HG03521 (cell line): ENCODE data around the gene SLC30A3.

Experiments used
- ATAC-seq: cut with Tn5 transposase; IDR thresholded peaks from one replicate; pipeline ENCODE4 v1.9.1; 2021; ENCODE audit warnings: mild to moderate bottlenecking, moderate library complexity; ENCODE audit not compliant: unreplicated experiment

SLC30A3 gene

DNA sequence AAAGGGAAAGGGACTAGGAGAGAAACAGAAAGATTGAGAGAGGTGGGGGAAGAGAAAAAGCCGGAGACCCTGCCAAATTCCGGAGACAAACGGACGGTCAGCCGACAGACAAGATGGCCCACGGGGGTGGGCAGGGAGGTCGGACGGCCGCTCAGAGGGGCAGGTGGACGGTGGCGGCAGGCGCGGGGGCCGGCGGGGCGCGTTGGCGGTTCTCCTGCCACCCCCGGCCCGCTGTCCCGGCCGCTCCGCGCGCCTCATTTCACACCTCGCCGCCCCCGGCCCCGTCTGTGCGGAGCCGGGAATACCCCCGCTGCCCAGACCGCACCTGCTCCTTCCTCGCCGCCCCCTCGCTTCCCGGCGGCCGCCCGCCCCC lies 935 bp downstream of the SLC30A3 start:
- ATAC-seq = no peak

DNA sequence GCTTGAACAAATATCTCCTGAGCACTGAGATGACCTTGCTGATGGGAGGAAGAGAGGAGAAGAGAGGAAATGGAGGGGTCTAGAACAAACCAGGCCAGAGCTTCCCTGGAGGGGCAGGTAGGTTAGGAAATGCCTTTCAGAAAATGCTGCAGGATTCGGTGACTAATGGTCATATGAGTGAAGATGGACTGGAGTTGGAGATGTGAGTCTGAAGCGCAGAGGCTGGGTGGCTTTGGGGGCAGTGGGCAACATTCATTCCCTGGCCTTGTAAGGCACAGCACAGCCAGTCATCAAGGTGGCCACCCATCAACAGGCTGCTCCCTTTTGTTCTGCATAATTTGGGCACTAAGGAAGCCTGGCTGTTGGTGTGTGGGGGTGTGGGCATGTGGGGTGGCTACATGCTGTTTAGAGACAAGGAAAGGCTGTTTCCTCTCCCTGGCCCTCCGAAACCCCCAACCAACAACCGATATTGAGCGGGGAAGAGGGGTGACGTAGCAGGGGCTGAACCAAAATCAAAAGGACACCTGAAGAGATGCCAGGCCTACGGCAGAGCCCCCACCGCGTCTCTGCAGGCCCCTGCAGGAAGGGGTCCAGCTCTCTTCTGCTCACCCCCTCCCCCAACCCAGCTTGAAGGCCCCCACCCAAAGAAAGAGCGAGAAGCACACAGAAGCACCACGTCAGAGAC lies 1.5 kb downstream of the SLC30A3 start:
- ATAC-seq = no peak

DNA sequence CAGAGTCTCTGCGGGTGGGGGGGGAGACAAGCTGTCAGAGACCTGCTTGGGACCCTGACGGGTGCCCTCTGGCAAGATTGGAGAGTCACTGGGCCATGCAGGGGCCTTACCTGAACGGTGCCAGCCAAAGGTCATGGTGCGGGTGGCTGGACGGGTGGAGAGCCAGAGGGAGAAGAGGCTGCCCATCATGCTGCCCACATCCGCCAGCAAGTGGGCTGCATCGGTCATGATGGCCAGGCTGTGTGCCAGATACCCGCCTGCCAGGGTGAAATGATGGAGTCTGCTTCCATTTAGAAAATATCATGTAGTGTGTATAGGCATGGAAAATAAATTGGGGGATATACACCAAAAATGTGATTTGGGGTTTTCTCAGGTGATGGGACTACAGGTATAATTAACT lies 4.8 kb downstream of the SLC30A3 start:
- ATAC-seq = no peak

DNA sequence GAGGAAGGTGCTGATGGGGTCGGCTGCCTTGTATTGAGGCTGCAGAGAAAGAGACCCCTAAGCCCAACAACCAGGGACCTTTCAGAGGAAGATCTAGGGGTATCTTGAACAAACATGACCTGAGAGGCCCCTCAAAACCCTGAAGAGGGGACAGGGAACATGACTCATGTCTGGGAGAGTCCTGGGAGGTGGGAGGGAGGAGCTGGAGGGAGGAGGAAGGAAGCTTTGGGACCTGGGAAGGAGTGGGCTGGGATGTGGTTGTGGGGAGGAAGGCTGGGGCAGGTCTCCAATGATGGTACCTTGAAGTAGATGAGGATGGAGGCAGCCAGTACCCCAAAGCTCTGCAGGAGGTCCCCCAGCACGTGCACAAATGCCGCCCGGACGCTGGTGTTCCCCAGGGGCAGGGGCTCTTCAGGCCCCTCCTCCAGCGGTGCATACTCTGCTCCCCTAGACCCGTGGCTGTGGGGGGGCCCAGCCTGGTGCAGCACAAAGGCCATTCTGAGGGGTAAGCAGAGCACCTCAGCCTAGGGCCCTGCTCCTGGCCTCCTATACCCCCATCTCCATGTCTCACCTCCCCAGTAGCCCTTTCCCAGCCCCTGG lies 5.9 kb downstream of the SLC30A3 start:
- ATAC-seq = no peak

DNA sequence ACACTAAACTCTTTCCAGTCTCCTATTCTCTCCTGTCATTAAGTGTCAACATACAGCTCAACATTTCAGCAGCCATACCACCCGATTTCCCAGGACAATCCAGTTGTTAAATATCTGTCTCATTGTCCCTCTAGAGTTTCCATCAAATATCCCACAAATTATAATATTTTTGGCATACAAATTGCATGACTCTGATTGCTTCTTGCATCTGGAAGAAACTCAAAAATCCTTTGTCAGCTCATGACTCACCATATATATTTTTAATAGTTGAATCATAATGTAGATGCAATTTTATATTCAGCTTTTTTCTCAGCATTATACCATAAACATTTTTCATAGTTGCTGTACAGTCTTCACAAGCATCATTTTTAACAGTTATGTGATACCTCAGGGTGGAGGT lies 7.2 kb downstream of the SLC30A3 start:
- ATAC-seq = no peak

DNA sequence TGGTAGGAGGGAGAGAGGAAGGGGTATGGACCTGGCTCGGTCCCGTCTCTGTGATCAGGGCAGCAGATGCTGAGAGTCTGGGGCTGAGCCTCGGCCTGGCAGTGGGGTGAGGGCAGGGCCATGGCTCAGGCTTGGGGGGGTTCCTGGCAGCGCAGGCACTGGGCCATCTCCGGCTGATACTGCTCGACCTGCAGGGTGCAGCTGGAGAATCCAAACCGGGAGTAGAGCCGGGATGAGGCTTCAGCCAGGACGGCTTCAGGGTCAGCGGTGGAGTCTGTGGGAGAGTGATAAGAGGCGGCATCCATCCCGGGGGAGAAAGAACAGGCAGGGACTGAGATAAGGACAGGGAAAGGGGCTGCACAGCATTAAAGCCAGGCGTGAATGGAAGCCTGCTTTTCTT lies 7.7 kb downstream of the SLC30A3 start:
- no peak for ATAC-seq

DNA sequence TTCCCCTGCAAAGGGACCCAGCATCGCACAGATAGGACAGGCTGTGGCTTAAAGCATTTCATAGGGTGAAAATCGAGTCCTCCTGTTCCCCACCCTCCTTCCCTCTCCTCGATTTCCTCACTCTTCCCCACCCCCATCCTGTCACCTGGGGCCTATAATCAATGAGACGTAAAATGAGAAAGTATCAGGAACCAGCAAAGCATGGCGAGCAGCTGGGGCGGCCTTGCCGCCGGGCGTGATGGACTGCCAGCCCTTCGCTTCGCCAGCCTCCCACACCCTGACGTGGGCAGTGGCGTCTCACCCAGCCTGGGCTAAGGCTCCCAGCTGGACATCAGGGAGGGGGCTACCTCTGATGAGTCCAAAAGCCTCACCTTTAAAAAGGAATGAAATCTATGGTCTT lies 11.1 kb downstream of the SLC30A3 start:
- no peak for ATAC-seq

DNA sequence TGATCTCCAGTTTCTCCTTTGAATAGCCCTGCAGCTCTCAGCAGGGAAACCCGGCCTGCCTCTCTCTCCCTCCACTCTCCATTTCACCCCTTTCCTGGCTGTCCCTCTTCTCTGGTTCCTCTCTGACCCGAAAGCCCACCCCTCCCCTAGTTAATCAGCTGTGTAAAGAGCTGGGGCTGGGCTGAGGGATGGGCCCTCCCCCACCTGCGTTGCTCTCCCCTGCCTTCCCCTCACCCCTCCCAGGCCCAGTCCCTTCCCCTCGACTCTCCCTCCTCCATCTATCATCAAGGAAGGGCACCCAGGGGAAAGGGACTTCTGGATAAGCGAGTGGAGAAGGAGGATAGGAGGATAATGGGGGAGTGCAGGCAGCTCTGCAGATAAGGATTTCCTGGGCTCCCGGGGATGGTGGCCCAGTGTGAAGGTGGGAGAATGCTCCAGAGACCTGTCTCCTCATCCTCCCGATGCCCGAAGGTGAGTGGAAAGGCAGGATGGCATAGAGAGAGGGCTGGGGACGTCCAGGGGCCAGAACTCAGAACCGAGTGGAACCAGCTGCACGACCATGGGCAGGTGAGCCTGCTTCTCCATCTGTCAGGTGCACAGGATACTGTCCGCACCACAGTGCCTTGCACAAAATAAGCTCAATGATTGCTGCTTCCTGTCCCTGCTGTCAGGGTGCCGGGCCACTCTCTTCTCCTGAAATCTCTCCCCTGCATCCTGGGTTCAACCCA lies 12.0 kb downstream of the SLC30A3 start:
- ATAC-seq = no peak

DNA sequence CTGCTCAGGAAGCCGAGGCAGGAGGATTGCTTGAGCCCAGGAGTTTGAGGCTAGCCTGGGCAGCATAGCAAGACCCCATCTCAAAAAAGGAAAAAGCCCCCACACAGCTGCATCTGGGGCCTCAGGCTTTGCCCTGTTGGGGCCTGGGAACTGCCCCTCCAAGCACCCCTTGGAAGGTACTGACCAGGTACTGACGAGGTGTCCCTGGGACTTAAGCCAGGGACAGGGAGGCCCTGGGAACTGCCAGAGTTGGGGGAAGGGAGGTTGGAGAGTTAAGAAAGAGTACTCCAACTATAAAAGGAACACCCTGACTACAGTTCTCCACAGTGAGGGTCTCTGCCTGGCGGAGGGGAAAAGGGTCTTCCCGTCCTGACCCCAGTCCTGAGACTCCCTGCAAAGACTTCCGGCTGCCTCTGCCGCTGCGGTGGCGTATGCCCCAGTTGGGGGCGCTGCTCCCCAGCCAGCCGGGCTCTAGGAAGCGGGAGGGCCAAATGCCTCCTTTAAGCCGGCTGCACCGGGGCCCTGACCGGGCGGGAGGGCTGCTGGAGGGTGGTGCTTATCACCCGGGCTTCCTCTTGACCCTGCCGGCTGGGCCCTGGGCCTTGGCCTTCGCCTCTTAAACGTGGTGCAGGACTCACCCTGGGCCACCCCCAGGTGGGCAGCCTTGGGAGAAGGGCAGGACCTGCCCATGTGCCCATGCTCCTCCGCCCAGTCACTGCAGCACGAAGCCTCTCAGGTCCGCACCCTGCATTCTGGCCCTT lies 12.8 kb downstream of the SLC30A3 start:
- no peak for ATAC-seq

DNA sequence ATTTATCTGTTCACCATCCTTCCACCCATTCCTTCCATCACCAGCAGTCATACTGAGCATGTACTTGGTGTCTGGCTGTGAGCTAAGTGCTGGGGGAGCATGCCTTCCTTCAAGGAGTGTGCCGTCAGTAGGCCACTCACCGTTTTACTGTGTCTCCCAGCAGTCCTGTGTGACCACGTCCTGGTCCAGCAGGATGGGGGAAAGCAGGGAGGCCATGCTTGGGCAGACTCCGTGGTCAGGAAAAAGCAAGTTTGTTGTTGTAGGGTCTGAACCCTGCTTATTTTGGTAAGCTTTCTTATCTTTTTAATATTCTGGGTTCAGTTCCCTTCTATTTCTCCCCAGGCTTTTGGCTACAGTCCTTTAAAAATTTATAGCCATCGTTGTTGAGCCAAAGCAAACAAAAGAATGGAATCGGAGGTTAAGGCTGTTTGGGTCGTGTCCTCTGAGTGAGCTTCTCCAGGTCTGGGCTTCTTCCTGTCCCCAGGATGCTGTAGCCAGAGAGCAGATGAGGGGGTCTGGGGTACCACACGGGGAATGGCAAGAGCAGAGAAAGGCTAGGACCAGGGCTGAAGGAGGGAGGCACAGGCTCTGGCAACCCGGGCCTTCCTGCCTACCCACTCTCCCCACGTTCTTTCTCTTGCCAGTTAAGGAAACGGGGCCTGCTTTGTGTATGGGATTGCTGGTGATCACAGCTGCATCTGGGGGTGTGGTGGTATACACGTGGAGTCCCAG lies 13.5 kb downstream of the SLC30A3 start:
- ATAC-seq = no peak

DNA sequence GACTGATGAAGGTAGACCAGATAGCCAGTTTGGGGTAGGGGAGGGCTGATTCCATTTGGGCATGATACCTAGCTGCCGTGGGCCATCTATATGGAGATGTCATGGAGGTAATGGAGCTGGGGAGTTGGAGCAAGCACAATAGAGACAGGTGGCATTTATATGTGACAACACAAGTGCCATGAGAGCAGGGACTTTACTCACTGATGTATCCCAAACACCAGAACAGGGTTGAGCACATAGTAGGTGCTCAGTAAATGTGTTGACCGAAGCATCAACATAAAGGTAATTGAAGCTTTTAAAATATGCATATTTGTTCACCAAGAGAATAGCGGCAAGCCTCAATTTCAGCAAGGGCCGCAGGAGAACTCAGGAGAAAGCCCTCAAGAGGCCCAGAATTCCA lies 15.0 kb downstream of the SLC30A3 start:
- ATAC-seq = no peak

DNA sequence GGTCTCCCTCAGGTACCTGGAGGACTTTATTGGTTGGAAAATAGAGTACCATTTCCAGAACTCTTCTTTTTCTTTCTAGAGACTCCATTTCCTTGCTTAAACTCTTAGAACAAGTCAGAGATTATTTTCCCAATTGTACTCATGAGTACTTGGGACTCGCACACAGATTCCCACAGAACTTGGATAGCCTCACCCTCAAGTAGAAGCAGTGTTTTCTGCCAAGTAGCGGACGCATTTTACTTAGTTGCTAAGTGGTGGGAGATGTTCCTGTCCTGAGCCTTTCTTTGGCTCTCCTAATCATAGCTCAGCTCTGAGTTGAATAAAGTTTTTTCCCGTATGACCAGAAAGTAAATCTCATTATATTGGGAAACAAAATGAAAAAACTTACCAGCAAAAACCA lies 17.2 kb downstream of the SLC30A3 start:
- ATAC-seq = no peak

DNA sequence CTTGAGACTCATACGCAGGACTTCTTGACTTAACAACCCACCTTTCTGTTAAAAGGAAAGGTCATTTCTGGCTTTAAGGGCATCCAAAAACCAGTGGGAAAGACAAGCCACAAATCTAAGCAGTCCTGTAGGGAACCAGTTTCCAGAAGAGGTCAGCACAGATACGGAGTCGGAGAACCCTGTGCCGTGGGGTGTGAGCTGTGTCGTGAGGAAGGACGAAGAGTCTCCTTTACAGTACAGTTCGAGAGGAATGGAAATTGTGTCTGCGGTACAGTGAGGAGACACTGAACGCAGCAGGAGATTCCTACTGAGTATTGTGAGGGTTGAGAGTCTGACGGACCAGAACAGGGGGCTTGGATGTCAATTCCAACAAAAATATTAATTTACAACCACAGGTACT lies 17.7 kb downstream of the SLC30A3 start:
- ATAC-seq = no peak

DNA sequence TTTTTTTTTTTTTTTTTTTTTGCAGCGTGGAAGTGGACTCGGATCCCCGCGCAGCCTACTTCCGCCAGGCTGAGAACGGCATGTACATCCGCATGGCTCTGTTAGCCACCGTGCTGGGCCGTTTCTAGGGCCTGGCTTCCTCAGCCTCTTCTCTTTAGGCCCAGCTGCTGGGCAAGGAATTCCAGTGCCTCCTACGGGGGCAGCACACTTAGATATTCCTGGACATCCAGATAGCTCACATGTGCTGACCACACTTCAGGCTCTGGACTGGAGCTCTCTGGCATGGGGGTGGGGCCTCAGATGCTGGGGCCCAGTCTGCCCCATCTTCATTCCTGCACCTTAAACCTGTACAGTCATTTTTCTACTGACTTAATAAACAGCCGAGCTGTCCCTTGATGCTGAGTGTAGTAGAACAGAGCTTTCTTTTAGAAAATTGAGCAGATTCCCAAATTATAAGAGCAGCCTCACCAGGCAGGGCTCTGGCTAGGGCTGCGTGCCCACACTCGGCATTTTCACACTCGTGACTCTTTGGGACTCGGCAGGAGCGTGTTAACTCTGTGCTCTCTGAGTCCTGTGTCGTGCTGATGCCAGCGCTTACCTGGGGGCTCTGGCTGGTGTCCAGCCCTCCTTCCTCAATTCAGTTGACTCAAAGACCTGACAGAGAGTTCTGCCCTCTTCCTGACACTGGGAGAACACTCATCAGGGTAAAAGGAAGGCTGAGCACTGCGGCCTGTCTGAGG lies 19.3 kb downstream of the SLC30A3 start:
- ATAC-seq = no peak

DNA sequence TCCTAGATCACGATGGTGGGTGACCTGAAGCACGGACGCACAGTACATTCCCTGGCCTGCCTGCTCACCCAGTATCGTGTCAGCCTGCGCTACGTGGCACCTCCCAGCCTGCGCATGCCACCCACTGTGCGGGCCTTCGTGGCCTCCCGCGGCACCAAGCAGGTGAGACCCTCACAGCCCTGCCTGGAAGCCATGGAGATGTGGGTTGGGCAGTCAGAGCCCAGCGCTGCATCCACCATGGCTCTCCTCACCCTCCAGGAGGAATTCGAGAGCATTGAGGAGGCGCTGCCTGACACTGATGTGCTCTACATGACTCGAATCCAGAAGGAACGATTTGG lies 20.3 kb downstream of the SLC30A3 start:
- ATAC-seq = no peak

DNA sequence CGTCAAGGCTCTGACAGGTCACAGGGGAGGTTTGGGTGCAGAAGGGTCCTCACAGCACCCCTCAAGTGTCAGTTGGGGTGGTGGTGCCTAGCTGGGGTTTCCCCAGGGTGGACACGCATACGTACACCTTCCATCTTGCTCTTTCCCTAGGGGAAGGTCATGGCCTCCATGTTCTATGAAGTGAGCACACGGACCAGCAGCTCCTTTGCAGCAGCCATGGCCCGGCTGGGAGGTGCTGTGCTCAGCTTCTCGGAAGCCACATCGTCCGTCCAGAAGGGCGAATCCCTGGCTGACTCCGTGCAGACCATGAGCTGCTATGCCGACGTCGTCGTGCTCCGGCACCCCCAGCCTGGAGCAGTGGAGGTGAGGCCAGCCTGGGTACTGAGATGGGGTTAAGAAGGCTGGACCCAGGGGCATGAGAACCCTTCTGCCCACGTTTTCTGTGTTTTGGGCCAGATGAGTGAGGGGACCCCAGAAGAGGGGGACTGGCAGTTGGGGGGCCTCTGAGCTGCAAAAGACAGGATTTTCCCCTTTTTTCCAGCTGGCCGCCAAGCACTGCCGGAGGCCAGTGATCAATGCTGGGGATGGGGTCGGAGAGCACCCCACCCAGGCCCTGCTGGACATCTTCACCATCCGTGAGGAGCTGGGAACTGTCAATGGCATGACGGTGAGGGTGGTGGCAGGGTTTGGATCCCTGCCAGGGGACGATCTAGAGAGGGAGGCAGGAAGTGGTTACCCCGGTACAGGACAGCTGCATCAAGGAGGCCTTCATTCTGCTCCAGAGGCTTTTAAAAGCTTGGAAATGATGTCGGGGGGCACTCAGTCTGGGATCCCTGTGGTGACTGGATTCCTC lies 20.9 kb downstream of the SLC30A3 start:
- ATAC-seq = no peak

DNA sequence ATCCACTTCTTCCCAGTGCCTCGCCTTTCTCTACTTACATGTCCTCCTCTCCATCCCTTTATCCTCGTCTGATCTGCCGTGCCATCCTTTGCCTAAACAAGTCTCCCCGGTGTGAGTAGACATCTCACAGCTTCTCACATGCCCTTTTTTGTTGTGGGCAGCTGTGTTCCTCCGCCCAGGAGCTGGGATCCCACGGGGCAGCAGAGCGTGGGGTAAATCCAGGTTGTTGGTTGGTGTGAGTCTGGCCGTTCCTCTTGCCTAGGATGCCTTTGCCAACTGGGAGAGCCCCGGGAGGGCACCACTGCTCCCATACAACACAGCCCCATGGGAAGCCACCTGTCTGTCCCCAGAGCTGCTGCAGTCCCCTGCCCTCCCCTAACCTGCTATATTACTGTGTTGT lies 22.4 kb downstream of the SLC30A3 start:
- ATAC-seq = no peak

DNA sequence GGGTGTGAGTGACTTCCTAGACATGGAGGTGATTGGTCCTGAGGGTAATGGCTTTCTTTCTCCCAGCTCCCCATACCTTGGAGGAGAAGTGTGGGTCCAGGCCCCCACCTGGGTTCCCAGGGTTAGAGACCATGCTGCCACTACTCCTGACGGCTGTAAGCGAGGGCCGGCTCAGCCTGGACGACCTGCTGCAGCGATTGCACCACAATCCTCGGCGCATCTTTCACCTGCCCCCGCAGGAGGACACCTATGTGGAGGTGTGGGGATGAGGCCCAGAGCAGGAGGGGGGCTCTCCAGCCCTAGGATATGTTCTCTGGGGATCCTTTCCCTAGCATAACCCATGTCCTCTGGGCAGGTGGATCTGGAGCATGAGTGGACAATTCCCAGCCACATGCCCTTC lies 23.9 kb downstream of the SLC30A3 start:
- ATAC-seq = no peak

DNA sequence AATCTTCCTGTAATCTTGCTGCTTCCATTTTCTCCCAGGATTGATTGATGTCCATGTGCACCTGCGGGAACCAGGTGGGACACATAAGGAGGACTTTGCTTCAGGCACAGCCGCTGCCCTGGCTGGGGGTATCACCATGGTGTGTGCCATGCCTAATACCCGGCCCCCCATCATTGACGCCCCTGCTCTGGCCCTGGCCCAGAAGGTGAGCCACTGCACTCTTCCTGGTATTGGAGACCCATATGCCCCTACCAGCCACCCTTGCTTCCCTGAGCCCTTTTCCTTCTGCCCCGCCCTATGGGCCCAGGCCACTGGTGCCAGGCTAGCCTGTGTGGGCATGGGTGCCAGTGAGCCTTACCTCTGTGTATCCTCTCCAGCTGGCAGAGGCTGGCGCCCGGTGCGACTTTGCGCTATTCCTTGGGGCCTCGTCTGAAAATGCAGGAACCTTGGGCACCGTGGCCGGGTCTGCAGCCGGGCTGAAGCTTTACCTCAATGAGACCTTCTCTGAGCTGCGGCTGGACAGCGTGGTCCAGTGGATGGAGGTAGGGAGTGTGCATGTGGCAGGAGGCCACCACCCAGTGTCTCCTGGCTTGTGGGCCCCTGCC lies 25.4 kb downstream of the SLC30A3 start:
- ATAC-seq = no peak
